ENCODE results near the gene ALKAL2. TPM values are rescaled to one million over a fixed set of nuclear protein-coding genes. Genes with fewer than 3 reads are reported as not detected.
A peak's percentile ranks its signal among the peaks of the same experiment; 100 is the strongest.

The ALKAL2 gene
- total and polyA plus RNA-seq, 2 of the 13 experiments (the other 11 are each of a cell fraction or from before 2014, with no cell fraction given), result 0.22 to 1.7 TPM

- TF ChIP-seq NFAT5 (CRISPR knock-in tag; IDR thresholded peaks at IDR 0.05) (no peak), NCOA5 (CRISPR knock-in tag; IDR thresholded peaks at IDR 0.05) (no peak), ZBTB25 (CRISPR knock-in tag; IDR thresholded peaks at IDR 0.05) (0 out of 2 replicates have a peak, but pooled peaks have one; percentile 16), THAP9 (CRISPR knock-in tag; IDR thresholded peaks at IDR 0.05; ENCODE audit: borderline replicate concordance) (peak; percentile 55; the same call in 1 of the 2 replicates), ZNF556 (CRISPR knock-in tag; IDR thresholded peaks at IDR 0.05; ENCODE audit: borderline replicate concordance) (no peak), ADNP (CRISPR knock-in tag; IDR thresholded peaks at IDR 0.05) (no peak), ZNF431 (CRISPR knock-in tag; IDR thresholded peaks at IDR 0.05; ENCODE audit: borderline replicate concordance, low read depth) (no peak), ZNF574 (CRISPR knock-in tag; IDR thresholded peaks at IDR 0.05) (no peak), KAT7 (CRISPR knock-in tag; IDR thresholded peaks at IDR 0.05; ENCODE audit: borderline replicate concordance) (no peak; the same call in 1 of the 2 replicates), RXRB (CRISPR knock-in tag; IDR thresholded peaks at IDR 0.05; ENCODE audit: borderline replicate concordance) (no peak), SIX4 (CRISPR knock-in tag; IDR thresholded peaks at IDR 0.05) (no peak), GPN1 (CRISPR knock-in tag; IDR thresholded peaks at IDR 0.05; ENCODE audit: borderline replicate concordance) (no peak)
- TF ChIP-seq, protein P1, sequence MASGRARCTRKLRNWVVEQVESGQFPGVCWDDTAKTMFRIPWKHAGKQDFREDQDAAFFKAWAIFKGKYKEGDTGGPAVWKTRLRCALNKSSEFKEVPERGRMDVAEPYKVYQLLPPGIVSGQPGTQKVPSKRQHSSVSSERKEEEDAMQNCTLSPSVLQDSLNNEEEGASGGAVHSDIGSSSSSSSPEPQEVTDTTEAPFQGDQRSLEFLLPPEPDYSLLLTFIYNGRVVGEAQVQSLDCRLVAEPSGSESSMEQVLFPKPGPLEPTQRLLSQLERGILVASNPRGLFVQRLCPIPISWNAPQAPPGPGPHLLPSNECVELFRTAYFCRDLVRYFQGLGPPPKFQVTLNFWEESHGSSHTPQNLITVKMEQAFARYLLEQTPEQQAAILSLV (CRISPR knock-in tag; IDR thresholded peaks at IDR 0.05; ENCODE audit: borderline replicate concordance), result no peak
Measured at GRCh38 chr2:289362-290089, 1.6 kb upstream of the ALKAL2 start (continued).

All from HepG2 (cell line).